GM23248 (cell line): ENCODE results near the gene NDST4. TPM values are rescaled to one million over a fixed set of nuclear protein-coding genes. Genes with fewer than 3 reads are reported as not detected.

Experiments
- DNase-seq: peaks from one replicate; pipeline ENCODE4 v3.0.0-alpha.2; 2015
- H2AFZ ChIP-seq: fragments of 200-600 bp; sonication (generic); 2 replicates; pipeline ENCODE4 v1.6.1; 2016; ENCODE audit warnings: antibody characterized with exemption
- H3F3A ChIP-seq: fragments of 200-600 bp; sonication (generic); 2 replicates; pipeline ENCODE4 v1.6.1; 2016; ENCODE audit warnings: mild to moderate bottlenecking, antibody characterized with exemption, mixed run types; ENCODE audit not compliant: insufficient read depth
- H3K27ac ChIP-seq: fragments of 200-600 bp; sonication (generic); 2 replicates; pipeline ENCODE4 v1.5.1; 2016; ENCODE audit warnings: mild to moderate bottlenecking
- H3K27me3 ChIP-seq: fragments of 200-600 bp; sonication (generic); replicated peaks from 2 replicates; pipeline ENCODE4 v1.6.1; 2016; ENCODE audit warnings: mild to moderate bottlenecking; ENCODE audit not compliant: insufficient read depth
- H3K36me3 ChIP-seq: fragments of 200-600 bp; sonication (generic); 2 replicates; pipeline ENCODE4 v1.6.1; 2016; ENCODE audit warnings: low read depth, mild to moderate bottlenecking
- H3K4me1 ChIP-seq: fragments of 200-600 bp; sonication (generic); 2 replicates; pipeline ENCODE4 v1.6.1; 2016; ENCODE audit warnings: mild to moderate bottlenecking; ENCODE audit not compliant: insufficient read depth
- H3K4me2 ChIP-seq: fragments of 200-600 bp; sonication (generic); one replicate; pipeline ENCODE4 v1.6.1; 2016; ENCODE audit warnings: mild to moderate bottlenecking; ENCODE audit not compliant: unreplicated experiment
- H3K4me3 ChIP-seq: fragments of 200-600 bp; sonication (generic); 2 replicates; pipeline ENCODE4 v1.5.1; 2016; ENCODE audit warnings: mild to moderate bottlenecking
- H3K79me2 ChIP-seq: fragments of 200-600 bp; sonication (generic); 2 replicates; pipeline ENCODE4 v1.6.1; 2016; ENCODE audit warnings: mild to moderate bottlenecking; ENCODE audit not compliant: insufficient read depth
- H3K9ac ChIP-seq: fragments of 200-600 bp; sonication (generic); 2 replicates; pipeline ENCODE4 v1.6.1; 2016; ENCODE audit warnings: mild to moderate bottlenecking
- H3K9me2 ChIP-seq: fragments of 200-600 bp; sonication (generic); 2 replicates; pipeline ENCODE4 v1.6.1; 2016; ENCODE audit warnings: mixed run types, mild to moderate bottlenecking, moderate library complexity; ENCODE audit not compliant: insufficient read depth
- H3K9me3 ChIP-seq: fragments of 200-600 bp; sonication (generic); one replicate; pipeline ENCODE4 v1.6.1; 2017; ENCODE audit warnings: low read depth
- H4K20me1 ChIP-seq: fragments of 200-600 bp; sonication (generic); 2 replicates; pipeline ENCODE4 v1.6.0; 2016; ENCODE audit not compliant: insufficient read depth
- EZH2 ChIP-seq: fragments of 200-600 bp; sonication (generic); IDR thresholded peaks from 2 replicates; pipeline ENCODE4 v1.6.1; 2018; ENCODE audit warnings: antibody characterized with exemption, mild to moderate bottlenecking; ENCODE audit not compliant: insufficient read depth, poor library complexity, severe bottlenecking
- EZH2phosphoT487 ChIP-seq: fragments of 200-600 bp; sonication (generic); IDR thresholded peaks from 2 replicates; pipeline ENCODE4 v1.6.1; 2018; ENCODE audit warnings: antibody characterized with exemption, moderate library complexity, mild to moderate bottlenecking, low read depth; ENCODE audit not compliant: insufficient read depth
- WGBS, 2 experiments: methylation state at CpG; one replicate each; pipeline ENCODE4 v1.1.6; 2015 to 2017; ENCODE audit warnings: low lambda C conversion rate in 2 of 2, low coverage in 1 of 2; ENCODE audit errors: missing lambda C conversion rate in 2 of 2; 5-methylcytosine and 5-hydroxymethylcytosine counted together
- in situ Hi-C: fragments of 300-500 bp; cut with MboI; formaldehyde crosslinking; loops from 2 replicates; pipeline ENCODE4 v1.15.0; 2020
- polyA plus RNA-seq: library from polyadenylated mRNA; unstranded; fragments of >200 nt; fragmentation: Nextera tagmentation; extraction: Ambion mirVana; gene quantifications from 2 replicates; pipeline ENCODE4 v1.2.1, GENCODE V29; 2016
- total RNA-seq: library from RNA; depleted of rRNA; stranded (reverse); fragments of >200 nt; shearing (Covaris generic); gene quantifications from 2 replicates; pipeline ENCODE4 v1.2.3, GENCODE V29; 2014

The NDST4 gene
- total and polyA plus RNA-seq, 2 experiments from 2014 or later = not detected

- H3K9me3 ChIP-seq = no peaks in the 10 kb centered on the region
- in situ Hi-C loops = no loop called here
- H3K27me3 ChIP-seq = no peaks in the 10 kb centered on the region
- no peak for DNase-seq
- no peak overlapping the region for H3K9ac ChIP-seq
- TF ChIP-seq EZH2phosphoT487 (no peak), EZH2 (no peak)
- no peaks in the 10 kb centered on the region for H3K4me1 ChIP-seq
- no peaks in the 10 kb centered on the region for H4K20me1 ChIP-seq
- no peaks in the 10 kb centered on the region for H3F3A ChIP-seq
- no peaks in the 10 kb centered on the region for H3K9me2 ChIP-seq
- no peak overlapping the region for H3K27ac ChIP-seq
- H3K79me2 ChIP-seq = no peaks in the 10 kb centered on the region
- no peaks in the 10 kb centered on the region for H3K36me3 ChIP-seq
- no peak overlapping the region for H2AFZ ChIP-seq
- no peak overlapping the region for H3K4me2 ChIP-seq
- H3K4me3 ChIP-seq = no peak overlapping the region
Observed at GRCh38 chr4:114926583-114926982, 186.8 kb downstream of the NDST4 start.

- no peaks in the 10 kb centered on the region for H3K4me1 ChIP-seq
- H3K9me2 ChIP-seq = no peaks in the 10 kb centered on the region
- H3F3A ChIP-seq = no peaks in the 10 kb centered on the region
- H3K36me3 ChIP-seq = no peaks in the 10 kb centered on the region
- H3K9me3 ChIP-seq = no peaks in the 10 kb centered on the region
- H3K79me2 ChIP-seq = no peaks in the 10 kb centered on the region
- DNase-seq = no peak
- H3K4me3 ChIP-seq = no peak overlapping the region
- in situ Hi-C loops = no loop called here
- no peaks in the 10 kb centered on the region for H4K20me1 ChIP-seq
- no peaks in the 10 kb centered on the region for H3K27me3 ChIP-seq
- H3K4me2 ChIP-seq = no peak overlapping the region
- no peak overlapping the region for H3K27ac ChIP-seq
- 35 to 51% methylated on average over 1 of the region's 1 CpG for WGBS, 2 experiments
- no peak overlapping the region for H3K9ac ChIP-seq
- no peak for TF ChIP-seq EZH2
- H2AFZ ChIP-seq = no peak overlapping the region
Observed at GRCh38 chr4:114924311-114924710, 189.1 kb downstream of the NDST4 start.

- Histone ChIP-seq H4K20me1 (no peaks in the 10 kb centered on the region), H3K4me1 (no peaks in the 10 kb centered on the region), H3K9ac (no peak overlapping the region), H3K4me2 (no peak overlapping the region), H3K27me3 (no peaks in the 10 kb centered on the region), H2AFZ (no peak overlapping the region), H3K9me3 (no peaks in the 10 kb centered on the region), H3K27ac (no peak overlapping the region), H3K36me3 (no peaks in the 10 kb centered on the region), H3K4me3 (no peak overlapping the region), H3K9me2 (no peaks in the 10 kb centered on the region), H3K79me2 (no peaks in the 10 kb centered on the region), H3F3A (no peaks in the 10 kb centered on the region)
- TF ChIP-seq EZH2phosphoT487 (no peak), EZH2 (no peak)
- in situ Hi-C loops = no loop called here
- DNase-seq = no peak
- WGBS, 2 experiments = 54 to 58% methylated on average over 3 of the region's 3 CpGs
Observed at GRCh38 chr4:114922592-114922933, 190.9 kb downstream of the NDST4 start.

GRCh38 chr4:114921790-114922591 lies 191.4 kb downstream of the NDST4 start:
- Histone ChIP-seq H4K20me1 (no peaks in the 10 kb centered on the region), H3K9ac (no peak overlapping the region), H3F3A (no peaks in the 10 kb centered on the region), H3K79me2 (no peaks in the 10 kb centered on the region), H3K4me2 (no peak overlapping the region), H3K9me3 (no peaks in the 10 kb centered on the region), H3K27ac (no peak overlapping the region), H2AFZ (no peak overlapping the region), H3K9me2 (no peaks in the 10 kb centered on the region), H3K4me3 (no peak overlapping the region), H3K27me3 (no peaks in the 10 kb centered on the region), H3K4me1 (no peaks in the 10 kb centered on the region), H3K36me3 (no peaks in the 10 kb centered on the region)
- in situ Hi-C loops = no loop called here
- DNase-seq = no peak
- TF ChIP-seq EZH2 (no peak), EZH2phosphoT487 (no peak)
- WGBS, 2 experiments = 58 to 60% methylated on average over 13 of the region's 13 CpGs

GRCh38 chr4:114921191-114921590 lies 192.2 kb downstream of the NDST4 start:
- Histone ChIP-seq H3K79me2 (no peaks in the 10 kb centered on the region), H3K4me1 (no peaks in the 10 kb centered on the region), H4K20me1 (no peaks in the 10 kb centered on the region), H3K36me3 (no peaks in the 10 kb centered on the region), H2AFZ (no peak overlapping the region), H3K9me2 (no peaks in the 10 kb centered on the region), H3K4me2 (no peak overlapping the region), H3K9ac (no peak overlapping the region), H3K27me3 (no peaks in the 10 kb centered on the region), H3K9me3 (no peaks in the 10 kb centered on the region), H3K4me3 (no peak overlapping the region), H3F3A (no peaks in the 10 kb centered on the region), H3K27ac (no peak overlapping the region)
- 37 to 45% methylated on average over 3 of the region's 3 CpGs for WGBS, 2 experiments
- in situ Hi-C loops = no loop called here
- TF ChIP-seq EZH2 = no peak
- no peak for TF ChIP-seq EZH2phosphoT487
- DNase-seq = no peak
